GM19043 (cell line): ENCODE results near the gene TRIM48.
"Not testable (repeated sequence)": the region's sequence is repeated elsewhere in the genome, so short reads cannot be mapped to it uniquely, and the experiment has no call there.

Experiments used
- ATAC-seq: cut with Tn5 transposase; IDR thresholded peaks from one replicate; pipeline ENCODE4 v1.9.1; 2021; ENCODE audit warnings: low read depth; ENCODE audit not compliant: unreplicated experiment

Gene TRIM48

GRCh38 chr11:55261855-55262254 lies at the start of gene TRIM48:
Gene TRIM48, plus strand, starts transcription at chr11:55262155. Its CDS starts 113 bp downstream, at chr11:55262268.
- not testable (repeated sequence) for ATAC-seq

GRCh38 chr11:55238316-55238715 lies 23.6 kb upstream of the TRIM48 start:
- ATAC-seq, result not testable (repeated sequence)

- ATAC-seq, result no peak
These were observed 1.1 kb downstream of the TRIM48 start for GRCh38 chr11:55263081-55263480.
